ENCODE measurements around the gene TENT5A.
"Not testable (repeated sequence)": the region's sequence is repeated elsewhere in the genome, so short reads cannot be mapped to it uniquely, and the experiment has no call there.

Gene TENT5A

DNA sequence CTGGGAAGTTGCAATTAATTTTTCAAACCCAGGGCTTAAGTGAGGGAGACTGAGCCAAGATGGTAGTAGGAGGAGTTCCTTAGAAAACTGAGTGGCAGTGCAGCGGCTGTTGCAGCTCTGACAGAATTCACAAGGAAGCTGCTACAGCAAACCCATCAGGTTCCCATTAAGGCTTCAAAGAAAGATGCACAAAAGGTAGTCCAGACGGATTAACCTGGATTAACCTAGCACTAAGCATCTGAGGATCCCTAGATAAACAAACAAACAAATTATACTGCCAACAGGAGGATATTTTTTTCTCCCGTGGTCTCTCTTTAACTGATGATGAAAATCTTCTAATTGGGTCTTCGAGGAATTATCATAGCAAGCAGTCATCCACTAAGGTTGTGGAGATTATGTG, 5.2 kb downstream of the TENT5A start:
- H3K4me3 ChIP-seq (ENCODE audit: low read length) = no peak overlapping the region
- TF ChIP-seq, protein P1, sequence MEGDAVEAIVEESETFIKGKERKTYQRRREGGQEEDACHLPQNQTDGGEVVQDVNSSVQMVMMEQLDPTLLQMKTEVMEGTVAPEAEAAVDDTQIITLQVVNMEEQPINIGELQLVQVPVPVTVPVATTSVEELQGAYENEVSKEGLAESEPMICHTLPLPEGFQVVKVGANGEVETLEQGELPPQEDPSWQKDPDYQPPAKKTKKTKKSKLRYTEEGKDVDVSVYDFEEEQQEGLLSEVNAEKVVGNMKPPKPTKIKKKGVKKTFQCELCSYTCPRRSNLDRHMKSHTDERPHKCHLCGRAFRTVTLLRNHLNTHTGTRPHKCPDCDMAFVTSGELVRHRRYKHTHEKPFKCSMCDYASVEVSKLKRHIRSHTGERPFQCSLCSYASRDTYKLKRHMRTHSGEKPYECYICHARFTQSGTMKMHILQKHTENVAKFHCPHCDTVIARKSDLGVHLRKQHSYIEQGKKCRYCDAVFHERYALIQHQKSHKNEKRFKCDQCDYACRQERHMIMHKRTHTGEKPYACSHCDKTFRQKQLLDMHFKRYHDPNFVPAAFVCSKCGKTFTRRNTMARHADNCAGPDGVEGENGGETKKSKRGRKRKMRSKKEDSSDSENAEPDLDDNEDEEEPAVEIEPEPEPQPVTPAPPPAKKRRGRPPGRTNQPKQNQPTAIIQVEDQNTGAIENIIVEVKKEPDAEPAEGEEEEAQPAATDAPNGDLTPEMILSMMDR (IDR thresholded peaks at IDR 0.05; ENCODE audit: insufficient read depth, low read depth, low read length, missing control alignments) = no peak
- no peak for DNase-seq (ENCODE audit: low read depth)

DNA sequence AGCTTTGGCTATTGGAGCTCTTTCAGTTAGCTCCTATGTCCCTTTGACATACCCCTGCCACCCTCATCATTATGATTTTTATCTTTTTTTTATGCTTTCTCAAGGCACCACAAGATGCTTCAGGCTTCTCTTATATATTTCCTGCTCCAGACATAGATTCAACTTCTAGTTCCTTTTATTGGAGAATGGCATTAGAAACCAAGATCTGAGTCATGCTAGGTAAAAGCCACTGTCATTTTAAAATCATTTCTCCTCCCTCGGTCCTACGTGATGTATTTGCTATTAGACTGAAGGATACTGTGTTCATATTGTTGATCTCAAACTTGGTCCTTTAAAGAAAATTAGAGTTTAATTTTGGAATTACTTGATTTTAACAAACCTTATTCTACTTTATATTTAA, 8.3 kb downstream of the TENT5A start:
- TF ChIP-seq, protein P1 (IDR thresholded peaks at IDR 0.05; ENCODE audit: insufficient read depth, low read depth, low read length, missing control alignments) = no peak
- H3K4me3 ChIP-seq (ENCODE audit: low read length) = no peak overlapping the region
- DNase-seq (ENCODE audit: low read depth) = no peak

DNA sequence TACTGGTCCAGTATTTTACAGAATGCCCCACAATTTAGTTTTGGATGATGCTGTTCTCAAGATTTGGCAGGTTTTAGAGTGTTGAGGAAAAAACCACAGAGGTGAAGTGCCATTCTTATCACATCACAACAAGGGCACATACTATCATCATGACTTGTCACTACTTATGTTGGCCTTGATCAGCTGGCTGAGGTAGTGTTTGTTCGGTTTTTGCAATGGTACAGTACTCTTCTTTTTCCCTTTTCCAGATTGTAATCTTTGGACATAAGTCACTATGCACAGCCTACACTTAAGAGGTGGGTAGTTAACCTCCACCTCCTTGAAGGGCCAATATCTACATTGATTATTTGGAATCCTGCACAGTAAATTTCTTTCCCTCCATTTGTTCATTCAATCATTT, 8.8 kb downstream of the TENT5A start:
- TF ChIP-seq, protein P1 (IDR thresholded peaks at IDR 0.05; ENCODE audit: insufficient read depth, low read depth, low read length, missing control alignments) = no peak
- no peak overlapping the region for H3K4me3 ChIP-seq (ENCODE audit: low read length)
- DNase-seq (ENCODE audit: low read depth) = no peak

DNA sequence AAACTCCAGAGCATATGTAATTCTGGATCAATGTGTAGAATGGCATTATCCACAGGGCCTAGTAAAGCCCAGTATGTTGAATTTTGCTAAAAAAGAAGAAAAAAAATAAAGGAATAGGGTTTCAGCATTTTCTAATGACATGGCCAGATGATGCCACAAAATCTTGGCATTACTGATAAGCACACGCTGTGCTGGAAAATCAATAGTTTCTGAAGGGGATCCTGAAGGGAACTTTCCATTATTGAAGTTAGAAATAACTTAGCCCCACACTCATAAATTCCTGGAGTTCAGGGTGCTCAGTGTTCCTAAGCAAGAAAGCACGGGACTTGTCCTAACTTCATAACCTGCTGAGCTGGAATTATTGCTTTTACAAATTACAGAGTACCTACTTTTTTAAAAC, 10.8 kb downstream of the TENT5A start:
- no peak overlapping the region for H3K4me3 ChIP-seq (ENCODE audit: low read length)
- TF ChIP-seq, protein P1 (IDR thresholded peaks at IDR 0.05; ENCODE audit: insufficient read depth, low read depth, low read length, missing control alignments) = no peak

DNA sequence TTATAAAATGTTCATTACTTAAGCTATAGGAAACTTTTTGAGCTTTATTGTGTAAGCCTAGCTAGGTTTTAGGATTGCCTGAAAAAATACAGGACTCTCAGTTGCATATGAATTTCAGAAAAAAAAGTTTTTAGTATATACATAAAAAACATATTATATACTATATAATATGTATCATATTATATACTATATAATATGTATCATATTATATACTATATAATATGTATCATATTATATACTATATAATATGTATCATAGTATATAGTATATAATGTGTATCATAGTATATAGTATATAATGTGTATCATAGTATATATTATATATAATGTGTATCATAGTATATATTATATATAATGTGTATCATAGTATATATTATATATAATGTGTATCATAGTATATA, 11.9 kb downstream of the TENT5A start:
- not testable (repeated sequence) for DNase-seq (ENCODE audit: low read depth); H3K4me3 ChIP-seq (ENCODE audit: low read length)

More for the DNA sequence above, 10.8 kb downstream of the TENT5A start:
- no peak for DNase-seq (ENCODE audit: low read depth)

DNA sequence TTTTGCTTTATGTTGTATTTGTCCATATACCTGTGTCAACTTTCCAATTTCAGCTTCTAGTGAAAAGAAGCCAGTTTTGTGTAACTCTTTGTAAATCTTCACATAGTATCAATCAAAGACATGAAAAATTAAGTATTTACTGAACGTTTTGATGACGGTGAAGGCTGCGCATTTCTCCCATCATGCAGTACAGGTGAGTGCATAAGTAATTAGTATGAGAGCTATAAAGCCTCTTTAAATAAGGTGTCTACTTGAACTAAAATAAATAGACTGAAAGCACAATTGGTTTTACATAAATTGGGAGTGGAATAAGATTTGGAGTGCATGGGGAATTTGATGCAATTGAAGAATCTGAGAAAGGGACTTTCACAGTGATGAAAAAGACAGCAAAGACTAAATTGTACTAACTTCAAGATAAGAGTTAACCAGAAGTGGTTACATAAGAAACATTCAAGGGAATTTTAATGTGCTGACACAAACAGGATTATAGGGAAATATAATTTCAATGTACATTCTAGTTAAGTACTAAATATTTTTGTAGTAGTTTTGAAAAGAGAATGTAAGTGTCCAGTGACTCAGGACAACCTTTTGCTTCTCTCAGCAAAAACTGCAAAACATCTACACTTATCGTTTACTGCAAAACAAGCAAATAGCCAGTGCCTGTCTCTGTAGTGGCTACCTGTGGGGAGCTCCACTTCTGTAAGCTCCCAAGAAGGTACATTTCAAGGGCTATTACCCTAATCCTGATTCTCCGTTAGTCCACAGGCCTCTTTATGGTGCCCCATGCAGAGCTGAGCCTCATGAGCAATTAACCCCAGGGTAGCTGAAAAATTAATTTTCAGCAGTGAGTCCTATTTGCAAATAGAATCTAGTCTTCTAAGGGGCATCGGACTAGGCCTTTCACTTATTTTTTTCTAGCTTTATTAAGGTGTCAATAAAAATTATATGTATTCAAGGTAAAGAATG, 13.0 kb downstream of the TENT5A start:
- DNase-seq (ENCODE audit: low read depth) = no peak
- no peak overlapping the region for H3K4me3 ChIP-seq (ENCODE audit: low read length)
- TF ChIP-seq, protein P1 (IDR thresholded peaks at IDR 0.05; ENCODE audit: insufficient read depth, low read depth, low read length, missing control alignments) = no peak

DNA sequence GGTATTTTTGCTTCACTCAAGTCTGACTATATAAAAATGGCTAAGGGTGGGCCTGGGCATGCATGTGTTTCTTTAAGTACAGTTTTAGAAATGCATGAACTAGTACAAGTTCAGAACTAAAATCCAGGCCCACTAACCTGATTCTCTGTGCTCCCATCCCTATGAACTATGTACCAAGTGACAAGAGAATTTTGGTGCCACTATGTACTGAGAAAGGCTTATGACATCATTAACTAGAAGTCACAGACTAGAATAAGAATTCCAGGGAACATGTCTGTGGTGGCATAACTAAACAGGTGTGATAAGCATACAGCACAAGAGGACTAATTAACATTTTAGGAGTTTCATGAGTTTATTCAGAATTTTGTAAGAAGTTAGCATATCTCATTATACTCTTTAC, 16.1 kb downstream of the TENT5A start:
- no peak for DNase-seq (ENCODE audit: low read depth)
- H3K4me3 ChIP-seq (ENCODE audit: low read length) = no peak overlapping the region
- TF ChIP-seq, protein P1 (IDR thresholded peaks at IDR 0.05; ENCODE audit: insufficient read depth, low read depth, low read length, missing control alignments) = no peak

All from epithelial cell of esophagus (primary cell).